ENCODE results near the gene TCERG1. TPM values are rescaled to one million over a fixed set of nuclear protein-coding genes. Genes with fewer than 3 reads are reported as not detected.

TCERG1 gene
- total and polyA plus RNA-seq, 9 of the 15 experiments (the other 6 are each of a cell fraction or from before 2014, with no cell fraction given), result 50.3 to 148 (median 119) TPM

- TF ChIP-seq ZBTB26 (CRISPR knock-in tag; IDR thresholded peaks at IDR 0.05), result peak; percentile 66; the same call in 1 of the 2 replicates
- TF ChIP-seq ZNF197 (CRISPR knock-in tag; IDR thresholded peaks at IDR 0.05; ENCODE audit: low read depth), result no peak
- peak; percentile 33; the same call in 1 of the 2 replicates for TF ChIP-seq HCFC1 (IDR thresholded peaks at IDR 0.05; ENCODE audit: low read depth, low read length)
- TF ChIP-seq THRB (CRISPR knock-in tag; conservative IDR thresholded peaks at IDR 0.05), result peak; percentile 83
- TF ChIP-seq RREB1 (CRISPR knock-in tag; IDR thresholded peaks at IDR 0.05), result no peak
- TF ChIP-seq MNT (conservative IDR thresholded peaks at IDR 0.05), result peak in 1 of 2 experiments; percentile 5; a peak in 1 of 4 replicates
- no peak for TF ChIP-seq ZNF707 (CRISPR knock-in tag; conservative IDR thresholded peaks at IDR 0.05)
- TF ChIP-seq RBM15 (IDR thresholded peaks at IDR 0.05; ENCODE audit: insufficient read depth, low read length), result no peak
- no peak; the same call in 1 of the 2 replicates for TF ChIP-seq KDM2B (CRISPR knock-in tag; IDR thresholded peaks at IDR 0.05)
- TF ChIP-seq ZBTB11 (CRISPR knock-in tag; IDR thresholded peaks at IDR 0.05), result 0 out of 6 replicates have a peak, but pooled peaks of 1 of the 3 experiments have one; percentile 35
- no peak for TF ChIP-seq CEBPB (tag; IDR thresholded peaks at IDR 0.05)
These were observed 724 bp downstream of the TCERG1 start (continued) for GRCh38 chr5:146447734-146448380.
